T-helper 2 cell (primary cell): ENCODE results near the gene E2F7.
A peak's percentile ranks its signal among the peaks of the same experiment; 100 is the strongest.
"Not testable (repeated sequence)": the region's sequence is repeated elsewhere in the genome, so short reads cannot be mapped to it uniquely, and the experiment has no call there.

ENCODE experiments used
- DNase-seq, 5 experiments: peaks; one replicate each; pipeline versions ENCODE4 v3.0.0 to v3.0.0-alpha.2; 2012 to 2022
- total RNA-seq, 2 donors: gene quantifications; one replicate each; lab custom pipeline; 2026; lab: John Stamatoyannopoulos, UW

The E2F7 gene
- 2.4 to 2.5 reads per million in 2 donors for total RNA-seq

- peak; percentile 65 to 91 (median 74) for DNase-seq
Measured at GRCh38 chr12:77065361-77066204, at the start of gene E2F7. E2F7 (minus strand) TSS chr12:77065569; CDS start chr12:77064635, 934 bp downstream.

GRCh38 chr12:77113971-77114370 is 48.6 kb upstream of the E2F7 start:
- no peak for DNase-seq

GRCh38 chr12:77108707-77109106 is 43.3 kb upstream of the E2F7 start:
- no peak for DNase-seq

- DNase-seq: no peak
Measured at GRCh38 chr12:77107121-77107520, 41.8 kb upstream of the E2F7 start.

GRCh38 chr12:77104792-77105191 is 39.4 kb upstream of the E2F7 start:
- no peak for DNase-seq

DNA sequence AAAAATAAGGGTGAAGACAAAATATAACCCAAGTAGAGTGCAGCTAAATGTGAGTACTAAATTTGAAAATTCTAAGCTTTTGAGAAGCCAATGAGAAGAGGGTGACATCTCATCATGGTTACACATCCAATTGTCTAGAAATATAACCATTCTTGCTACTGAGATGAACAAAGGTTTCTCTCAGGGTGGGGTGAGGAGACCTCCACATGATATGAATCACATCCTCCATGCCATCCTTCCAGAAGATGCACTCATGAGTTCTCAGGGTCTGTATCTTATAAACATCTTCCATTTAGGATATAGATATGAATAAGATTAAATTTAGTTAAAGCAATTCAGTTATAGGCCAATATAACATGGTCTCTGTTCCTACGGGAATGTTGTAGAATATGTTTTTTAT is 38.9 kb upstream of the E2F7 start:
- DNase-seq: no peak

DNA sequence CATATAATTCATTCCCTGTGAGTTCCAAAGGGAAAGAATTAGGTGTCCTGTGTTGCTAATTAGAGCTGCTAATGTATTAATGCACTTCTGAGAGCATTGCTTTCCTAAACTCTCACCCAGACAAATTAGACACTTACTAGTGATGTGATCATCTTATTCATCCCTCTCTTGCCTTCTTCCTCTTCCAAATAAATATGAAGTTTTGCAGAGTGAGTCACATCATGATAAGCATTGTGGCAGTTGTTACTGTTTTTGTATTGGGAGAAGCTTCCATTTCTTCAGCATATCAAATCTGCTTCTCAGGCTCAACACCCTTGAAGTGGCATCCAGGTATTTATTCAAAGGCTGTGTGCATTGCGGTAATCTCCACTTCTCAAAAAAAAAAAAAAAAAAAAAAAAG is 37.3 kb upstream of the E2F7 start:
- DNase-seq: no peak

DNA sequence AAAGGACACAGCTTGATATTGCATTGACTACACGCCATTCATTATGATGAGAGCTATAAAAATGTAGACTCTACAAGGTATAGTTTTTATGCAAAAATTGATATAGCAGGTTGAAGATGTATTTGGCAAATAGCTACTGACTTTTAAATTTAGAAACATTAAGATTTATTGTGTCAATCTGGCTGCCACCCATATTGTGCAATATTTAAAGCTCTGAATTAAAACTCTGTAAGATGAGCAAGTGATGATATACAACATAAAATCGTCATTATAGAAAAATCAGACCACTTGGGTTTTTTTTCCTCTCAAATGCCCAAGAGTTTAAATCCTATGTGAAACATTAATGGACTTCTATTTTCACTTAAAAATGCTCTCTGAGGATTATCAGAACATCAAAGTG is 36.8 kb upstream of the E2F7 start:
- no peak for DNase-seq

DNA sequence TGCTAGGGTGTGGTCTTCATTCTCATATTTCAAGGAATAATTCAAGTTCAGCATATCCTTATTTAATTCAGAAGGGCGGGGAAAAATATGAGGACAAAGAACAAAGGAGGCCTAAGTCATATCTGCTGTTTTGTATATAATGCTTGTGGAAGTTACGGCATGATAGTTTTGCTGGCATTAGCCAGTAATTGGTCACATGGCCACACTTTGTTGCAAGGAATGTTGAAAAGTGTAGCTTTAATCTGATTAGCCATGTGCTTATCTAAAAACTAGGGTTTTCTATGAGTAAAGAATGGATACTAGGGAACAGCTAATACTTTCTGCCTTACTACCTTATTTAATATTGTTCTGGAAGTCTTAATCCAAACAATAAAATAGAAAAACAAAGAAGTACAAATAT is 34.4 kb upstream of the E2F7 start:
- DNase-seq: no peak

GRCh38 chr12:77097846-77098245 is 32.5 kb upstream of the E2F7 start:
- DNase-seq: no peak

DNA sequence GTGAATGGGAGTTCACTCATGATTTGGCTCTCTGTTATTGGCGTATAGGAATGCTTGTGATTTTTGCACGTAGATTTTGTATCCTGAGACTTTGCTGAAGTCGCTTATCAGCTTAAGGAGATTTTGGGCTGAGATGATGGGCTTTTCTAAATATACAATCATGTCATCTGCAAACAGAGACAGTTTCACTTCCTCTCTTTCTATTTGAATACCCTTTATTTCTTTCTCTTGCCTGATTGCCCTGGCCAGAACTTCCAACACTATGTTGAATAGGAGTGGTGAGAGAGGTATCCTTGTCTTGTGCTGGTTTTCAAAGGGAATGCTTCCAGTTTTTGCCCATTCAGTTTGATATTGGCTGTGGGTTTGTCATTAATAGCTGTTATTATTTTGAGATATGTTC is 26.9 kb upstream of the E2F7 start:
- DNase-seq: not testable (repeated sequence)

GRCh38 chr12:77089686-77090220 is 24.4 kb upstream of the E2F7 start:
- DNase-seq: no peak

GRCh38 chr12:77087427-77087826 is 22.1 kb upstream of the E2F7 start:
- DNase-seq: no peak

DNA sequence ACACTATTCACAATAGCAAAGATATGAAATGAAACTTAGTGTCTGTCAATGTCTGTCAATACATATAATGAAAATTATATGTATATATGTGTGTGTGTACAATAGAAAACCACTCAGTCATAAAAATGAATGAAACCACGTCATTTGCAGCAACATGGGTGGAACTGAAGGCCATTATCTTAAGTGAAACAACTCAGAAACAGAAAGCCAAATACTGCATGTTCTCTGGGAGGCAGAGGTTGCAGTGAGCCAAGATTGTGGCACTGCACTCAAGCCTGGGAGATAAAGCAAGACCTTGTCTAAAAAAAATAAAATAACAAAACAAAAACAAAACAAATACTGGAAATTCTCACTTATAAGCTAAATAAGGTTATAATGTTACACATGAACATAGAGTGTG is 16.7 kb upstream of the E2F7 start:
- no peak for DNase-seq

DNA sequence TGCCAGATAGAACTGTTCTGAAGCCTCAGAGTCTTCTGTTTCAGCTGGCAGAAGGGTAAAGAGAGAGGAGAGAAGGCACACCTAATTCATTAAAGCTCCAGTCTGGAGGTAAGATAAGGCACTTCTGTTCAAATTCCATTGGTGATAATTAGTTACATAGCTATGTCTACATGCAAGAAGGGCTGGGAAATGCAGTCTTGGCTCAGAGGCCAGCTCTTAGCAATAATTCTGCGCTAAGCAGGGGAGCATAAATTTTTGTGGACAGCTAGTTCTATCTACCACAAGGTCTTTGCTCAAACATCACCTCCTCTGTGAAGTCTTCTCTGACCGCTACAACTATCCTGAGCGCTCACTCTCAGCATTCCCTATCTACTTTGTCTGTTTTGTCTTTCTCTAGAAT is 14.3 kb upstream of the E2F7 start:
- DNase-seq: no peak

DNA sequence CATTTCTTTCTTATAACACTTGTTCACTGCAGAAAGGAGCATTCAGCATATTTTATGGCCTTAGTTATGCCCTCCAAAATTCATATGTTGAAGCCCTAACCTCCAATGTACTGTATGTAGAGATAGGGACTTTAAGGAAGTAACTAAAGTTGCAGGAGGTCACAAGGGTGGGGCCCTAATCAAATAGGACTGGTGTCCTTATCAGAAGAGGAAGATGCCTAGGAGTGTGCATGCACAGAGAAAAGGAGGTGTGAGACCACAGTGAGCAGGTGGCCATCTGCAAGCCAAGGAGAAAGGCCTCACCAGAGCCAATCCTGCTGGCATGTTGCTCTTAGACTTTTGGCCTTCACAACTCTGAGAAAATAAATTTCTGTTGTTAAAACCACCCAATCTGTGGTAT is 12.9 kb upstream of the E2F7 start:
- no peak for DNase-seq

GRCh38 chr12:77076886-77077285 is 11.5 kb upstream of the E2F7 start:
- no peak for DNase-seq

DNA sequence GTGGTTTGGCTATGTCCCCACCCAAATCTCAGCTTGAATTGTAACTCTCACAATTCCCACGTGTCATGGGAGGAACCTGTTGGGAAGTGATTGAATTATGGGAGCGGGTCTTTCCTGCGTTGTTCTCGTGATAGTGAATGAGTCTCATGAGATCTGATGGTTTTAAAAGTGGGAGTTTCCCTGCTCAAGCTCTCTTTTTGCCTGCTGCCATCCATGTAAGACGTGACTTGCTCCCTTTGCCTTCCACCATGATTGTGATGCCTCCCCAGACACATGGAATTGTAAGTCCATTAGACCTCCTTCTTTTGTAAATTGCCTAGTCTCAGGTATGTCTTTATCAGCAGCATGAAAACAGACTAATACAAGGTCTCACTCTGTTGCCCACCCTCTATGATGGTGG is 8.5 kb upstream of the E2F7 start:
- DNase-seq: not testable (repeated sequence)

DNA sequence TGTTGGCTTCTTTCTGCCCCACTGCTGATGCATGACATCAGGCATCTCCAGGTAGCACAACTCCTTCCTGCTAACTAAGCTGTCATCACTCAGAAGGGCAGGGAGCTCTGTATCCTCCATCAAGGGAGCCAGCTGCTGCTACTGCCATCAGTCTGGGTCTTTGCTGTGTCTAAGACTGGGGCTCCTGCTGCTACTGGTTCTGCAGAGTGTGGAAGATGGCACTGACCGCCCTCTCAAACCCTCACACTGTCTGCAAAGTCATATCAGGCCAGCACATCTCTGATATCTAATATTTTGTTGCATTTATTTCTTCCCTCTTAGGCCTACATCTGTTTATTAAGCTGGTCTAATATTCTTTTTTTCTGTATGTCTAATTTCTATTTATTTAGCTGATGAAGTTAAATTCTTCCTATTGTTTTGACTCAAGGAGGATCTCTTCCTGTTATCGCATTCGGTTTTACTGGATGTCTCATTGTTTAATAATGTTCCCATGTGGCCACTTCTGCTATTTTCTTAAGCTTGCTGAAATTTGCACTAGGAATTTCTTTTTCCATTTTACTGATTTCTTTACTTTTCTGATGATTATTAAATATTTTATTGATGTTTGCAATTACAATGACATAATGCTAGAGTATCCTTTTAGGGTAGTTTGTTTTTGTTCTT is 7.6 kb upstream of the E2F7 start:
- no peak for DNase-seq

- no peak for DNase-seq
Measured at GRCh38 chr12:77070800-77071449, 5.6 kb upstream of the E2F7 start.

DNA sequence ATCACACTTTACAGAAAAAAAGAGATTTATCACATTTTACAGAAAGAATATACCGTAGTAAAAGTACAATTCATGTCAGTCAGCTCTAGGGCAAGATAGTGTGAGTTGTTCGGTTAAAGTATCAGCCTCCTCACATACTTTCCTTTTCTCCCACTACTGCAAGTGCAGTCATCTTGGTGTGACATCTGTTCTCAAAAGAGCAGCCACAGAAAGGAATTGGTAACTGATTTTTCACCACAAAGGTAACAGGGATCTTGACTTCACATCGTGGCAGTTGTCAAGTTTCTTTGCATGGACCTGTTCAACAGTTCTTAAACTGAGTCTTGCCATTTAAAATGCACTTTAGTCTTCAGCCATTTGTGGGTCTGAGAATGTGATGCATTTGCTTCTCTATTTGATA is 5.0 kb upstream of the E2F7 start:
- DNase-seq: peak in 1 of 5 experiments; percentile 30

DNA sequence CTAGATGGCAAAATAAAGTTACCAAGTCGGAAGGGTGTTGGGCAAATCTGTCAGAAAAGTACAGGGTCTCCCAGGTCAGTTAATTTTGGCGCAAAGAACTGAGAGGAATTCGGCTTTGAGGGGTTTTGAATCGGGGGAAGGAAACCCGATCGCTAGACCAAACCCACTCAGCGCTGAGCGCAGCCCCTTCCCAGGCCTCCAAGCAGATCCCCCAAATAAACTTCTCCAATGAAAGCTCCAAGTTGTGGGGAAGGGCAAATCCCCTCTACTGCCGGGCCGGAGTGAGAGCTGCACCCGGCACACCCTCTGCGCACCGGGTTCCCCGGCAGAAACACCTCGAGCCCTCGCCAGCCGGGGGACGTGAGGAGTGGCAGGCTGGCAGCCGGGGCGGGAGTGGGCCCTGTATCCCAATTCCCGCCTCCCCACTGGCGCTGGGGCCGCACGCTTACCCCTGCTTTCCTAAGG is 441 bp downstream of the E2F7 start:
- peak in 3 of 5 experiments; percentile 4 to 43 (median 9) for DNase-seq

DNA sequence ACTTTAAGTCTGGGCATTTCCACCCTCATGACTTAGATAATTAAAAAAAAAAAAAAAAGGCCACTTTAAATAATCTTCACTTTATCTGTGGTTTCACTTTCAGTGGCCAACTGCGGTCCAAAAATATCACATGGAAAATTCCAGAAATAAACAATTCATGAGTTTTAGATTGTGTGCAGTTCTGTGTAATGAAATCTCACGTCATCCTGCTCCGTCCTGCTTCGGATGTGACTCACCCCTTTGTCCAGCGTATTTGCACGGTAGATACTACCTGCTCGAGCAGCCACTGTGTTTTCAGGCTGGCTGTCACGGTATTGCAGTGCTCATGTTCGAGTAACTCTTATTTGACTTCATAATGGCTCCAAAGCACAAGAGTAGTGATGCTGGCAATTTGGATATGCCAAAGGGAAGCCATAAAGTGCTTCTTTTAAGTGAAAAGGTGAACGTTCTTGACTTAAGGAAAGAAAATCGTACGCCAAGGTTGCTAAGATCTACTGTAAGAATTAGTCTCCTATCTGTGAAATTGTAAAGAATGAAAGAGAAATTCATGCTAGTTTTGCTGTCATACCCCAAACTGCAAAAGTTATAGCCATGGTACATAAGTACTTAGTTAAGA is 2.4 kb downstream of the E2F7 start:
- no peak for DNase-seq
